GM12878 (cell line): ENCODE measurements around the gene SUGCT. TPM values are rescaled to one million over a fixed set of nuclear protein-coding genes. Genes with fewer than 3 reads are reported as not detected.

ENCODE experiments used
- ATAC-seq: fragments of 200-7000 bp; cut with Tn5 transposase; 3 replicates; pipeline ENCODE4 v1.9.1; 2020; ENCODE audit warnings: mild to moderate bottlenecking, moderate library complexity
- BruUV-seq: library from RNA; stranded (reverse); fragments of 400-500 nt; replicated peaks from 2 replicates; lab custom pipeline; 2021; lab: Mats Ljungman, UMichigan
- CTCF ChIA-PET: fragments of 300-600 bp; sonication (Branson Sonifier 250); formaldehyde crosslinking; extraction: SDS; loops from one replicate; lab custom pipeline; 2021; ENCODE audit warnings: inconsistent platforms; lab: Yijun Ruan, JAX
- POLR2A ChIA-PET: fragments of 350-600 bp; formaldehyde crosslinking; extraction: SDS; loops from one replicate; lab custom pipeline; 2021; ENCODE audit warnings: inconsistent platforms; lab: Charles Lee
- RAD21 ChIA-PET: fragments of 300-600 bp; sonication (Branson Sonifier 250); formaldehyde crosslinking; loops from one replicate; lab custom pipeline; 2023; ENCODE audit warnings: antibody characterized with exemption; ENCODE audit not compliant: unreplicated experiment; lab: Charles Lee
- SMC1A ChIA-PET: fragments of 300-600 bp; sonication (Branson Sonifier 250); formaldehyde crosslinking; loops from one replicate; lab custom pipeline; 2023; ENCODE audit not compliant: unreplicated experiment, uncharacterized antibody; lab: Charles Lee
- DNase-seq: peaks from one replicate; pipeline ENCODE4 v3.0.0-alpha.2; 2011; ENCODE audit warnings: low read depth, low spot score
- FAIRE-seq: peaks from 3 replicates; lab custom pipeline; 2011; peaks lifted over from hg19 to GRCh38; lab: Jason Lieb, UNC
- H2AFZ ChIP-seq: 2 replicates; pipeline ENCODE4 v1.6.0; 2011; ENCODE audit warnings: low read depth, low read length, control low read depth; ENCODE audit not compliant: control insufficient read depth
- H3K27ac ChIP-seq: 2 replicates; pipeline ENCODE4 v1.5.1; 2011; ENCODE audit warnings: control low read depth; ENCODE audit not compliant: control insufficient read depth, insufficient read depth
- H3K27me3 ChIP-seq, 2 experiments: replicated peaks in 1 of 2; 2 replicates each; pipeline versions ENCODE4 v1.6.0 to v1.6.1; 2011; ENCODE audit warnings: low read length in 1 of 2; ENCODE audit not compliant: control insufficient read depth in 2 of 2, insufficient read depth in 2 of 2
- H3K36me3 ChIP-seq, 2 experiments: 2 replicates each; pipeline ENCODE4 v1.5.1; 2011; ENCODE audit warnings: low read length in 1 of 2; ENCODE audit not compliant: control insufficient read depth in 2 of 2, insufficient read depth in 2 of 2
- H3K4me1 ChIP-seq: 2 replicates; pipeline ENCODE4 v1.6.1; 2011; ENCODE audit warnings: mild to moderate bottlenecking, low read length, moderate library complexity, mixed read lengths; ENCODE audit not compliant: control insufficient read depth, insufficient read depth
- H3K4me2 ChIP-seq: 2 replicates; pipeline ENCODE4 v1.6.0; 2011; ENCODE audit warnings: control low read depth; ENCODE audit not compliant: control insufficient read depth, insufficient read depth
- H3K4me3 ChIP-seq: fragments of 200-600 bp; sonication (generic); 2 replicates; pipeline ENCODE4 v1.5.1; 2016
- H3K79me2 ChIP-seq: 2 replicates; pipeline ENCODE4 v1.6.0; 2011; ENCODE audit warnings: low read length; ENCODE audit not compliant: control insufficient read depth, insufficient read depth
- H3K9ac ChIP-seq: 2 replicates; pipeline ENCODE4 v1.8.0; 2011; ENCODE audit warnings: low read length, control low read depth, mixed read lengths; ENCODE audit not compliant: control insufficient read depth, insufficient read depth
- H3K9me3 ChIP-seq: replicated peaks from 3 replicates; pipeline ENCODE4 v1.5.1; 2011; ENCODE audit warnings: mild to moderate bottlenecking, low read length; ENCODE audit not compliant: control insufficient read depth, insufficient read depth
- H4K20me1 ChIP-seq: 2 replicates; pipeline ENCODE4 v1.6.0; 2011; ENCODE audit not compliant: control insufficient read depth, insufficient read depth
- CTCF ChIP-seq, 3 experiments: IDR thresholded peaks in 2 of 3; conservative IDR thresholded peaks in 1 of 3; 2 replicates each; pipeline ENCODE4 v1.5.1; 2011; ENCODE audit warnings: low read depth in 3 of 3, low read length in 3 of 3, mild to moderate bottlenecking in 3 of 3, control low read depth in 2 of 3, moderate library complexity in 2 of 3, inconsistent platforms in 1 of 3, mixed read lengths in 1 of 3; ENCODE audit not compliant: control insufficient read depth in 2 of 3, insufficient read depth in 1 of 3; ENCODE audit errors: extremely low read depth in 1 of 3
- RAD21 ChIP-seq: IDR thresholded peaks from 2 replicates; pipeline ENCODE4 v1.6.1; 2011; ENCODE audit warnings: mild to moderate bottlenecking, low read depth, low read length, moderate library complexity; ENCODE audit not compliant: insufficient read depth
- ZBTB4 ChIP-seq: fragments of 450-650 bp; formaldehyde crosslinking; IDR thresholded peaks from 2 replicates; pipeline ENCODE4 v1.4.0; 2022; ENCODE audit warnings: mild to moderate bottlenecking, moderate library complexity
- WGBS: methylation state at CpG from one replicate; pipeline ENCODE4 v1.1.6; 2016; ENCODE audit warnings: low lambda C conversion rate; ENCODE audit not compliant: insufficient replicate concordance, insufficient coverage; ENCODE audit errors: missing lambda C conversion rate; 5-methylcytosine and 5-hydroxymethylcytosine counted together
- in situ Hi-C: fragments of 300-500 bp; cut with MboI; formaldehyde crosslinking; loops from 9 replicates; pipeline ENCODE4 v1.14.3; 2018; ENCODE audit warnings: mixed read lengths
- intact Hi-C: fragments of 100-400 bp; cut with micrococcal nuclease; formaldehyde crosslinking; loops from one replicate; pipeline ENCODE4 v1.14.2; 2022; ENCODE audit not compliant: unreplicated experiment
- polyA plus RNA-seq, 11 experiments: library from polyadenylated mRNA; depleted of rRNA in 4 of 11; unstranded in 6 of 11; stranded (reverse) in 5 of 11; fragments of >200 nt; fragmentation: Nextera tagmentation in 4 of 11; fragmentation: Illumina TruSeq in 1 of 11; extraction: Ambion mirVana in 4 of 11; extraction: Trizol in 1 of 11; gene quantifications; 1 replicate in 1 of 11; 2 replicates in 10 of 11; pipeline versions ENCODE4 v1.2.1 to v1.2.3, GENCODE V29; 2011 to 2016; ENCODE audit warnings: inconsistent platforms in 2 of 11, missing spikeins in 2 of 11, low read depth in 1 of 11
- total RNA-seq, 4 experiments: library from RNA; depleted of rRNA in 3 of 4; stranded (reverse); fragments of >200 nt in 3 of 4; fragmentation: Illumina TruSeq in 1 of 4; extraction: Trizol in 1 of 4; gene quantifications; 2 replicates each; pipeline versions ENCODE4 v1.2.1 to v1.2.3, GENCODE V29; 2013 to 2021

The SUGCT gene
- total and polyA plus RNA-seq, 10 of the 15 experiments (the other 5 are each of a cell fraction or from before 2014, with no cell fraction given) = 0.08 to 1.2 (median 0.67) TPM; not detected in 1

- no TSS peak for BruUV-seq
- FAIRE-seq = no peak
- no peak for ATAC-seq
- Histone ChIP-seq H3K9me3 (no peaks in the 10 kb centered on the region), H4K20me1 (no peaks in the 10 kb centered on the region), H3K4me1 (no peaks in the 10 kb centered on the region), H2AFZ (no peak overlapping the region), H3K9ac (no peak overlapping the region)
- CTCF ChIA-PET = interaction anchor here (1.0 to 1.4 kb wide), 6 partner anchors 11 to 1200 kb away, joined by 3 to 4 read pairs (median 3); no protein-coding TSS in a partner anchor
- in situ Hi-C loops = no loop called here
- no peak for DNase-seq
- TF ChIP-seq RAD21 (0 out of 2 replicates have a peak, but pooled peaks have one; percentile 27), CTCF (IDR thresholded peaks at IDR 0.05 in 2 of 3, conservative IDR thresholded peaks at IDR 0.05 in 1 of 3; ENCODE audit: control insufficient read depth in 2 of 3, extremely low read depth in 1 of 3, insufficient read depth in 1 of 3, low read depth in 3 of 3, low read length in 3 of 3) (peak; percentile 11 to 48 (median 25); a peak in 5 of 6 replicates), ZBTB4 (CRISPR knock-in tag) (no peak)
- TF ChIP-seq, all 136 proteins: peak for 2
- Histone ChIP-seq H3K36me3 (no peaks in the 10 kb centered on the region), H3K79me2 (no peaks in the 10 kb centered on the region), H3K27me3 (no peaks in the 10 kb centered on the region), H3K27ac (no peak overlapping the region), H3K4me2 (no peak overlapping the region), H3K4me3 (no peak overlapping the region)
- WGBS = 17% methylated on average over 6 of the region's 6 CpGs
- POLR2A ChIA-PET = no interaction called here
- intact Hi-C loops = no loop called here
- SMC1A ChIA-PET = no interaction called here
- RAD21 ChIA-PET = interaction anchor here (0.7 to 1.2 kb wide), 3 partner anchors 275 to 1198 kb away, joined by 3 to 5 read pairs (median 3); no protein-coding TSS in a partner anchor
Measured at GRCh38 chr7:40507166-40507565, 372.4 kb downstream of the SUGCT start.
